Middle frontal gyrus (tissue), 1 donor: ENCODE results near the gene NDUFC2.
A peak's percentile ranks its signal among the peaks of the same experiment; 100 is the strongest.
"Not testable (repeated sequence)": the region's sequence is repeated elsewhere in the genome, so short reads cannot be mapped to it uniquely, and the experiment has no call there.

Source experiments
- DNase-seq: peaks from one replicate; pipeline ENCODE4 v3.0.0-alpha.2; 2015; ENCODE audit warnings: low spot score; ENCODE audit errors: extremely low spot score

The NDUFC2 gene

GRCh38 chr11:78079232-78080083, at the start of gene NDUFC2:
NDUFC2 (minus strand) TSS chr11:78079862; CDS start chr11:78079744, 118 bp downstream.
- peak; percentile 66 for DNase-seq

DNA sequence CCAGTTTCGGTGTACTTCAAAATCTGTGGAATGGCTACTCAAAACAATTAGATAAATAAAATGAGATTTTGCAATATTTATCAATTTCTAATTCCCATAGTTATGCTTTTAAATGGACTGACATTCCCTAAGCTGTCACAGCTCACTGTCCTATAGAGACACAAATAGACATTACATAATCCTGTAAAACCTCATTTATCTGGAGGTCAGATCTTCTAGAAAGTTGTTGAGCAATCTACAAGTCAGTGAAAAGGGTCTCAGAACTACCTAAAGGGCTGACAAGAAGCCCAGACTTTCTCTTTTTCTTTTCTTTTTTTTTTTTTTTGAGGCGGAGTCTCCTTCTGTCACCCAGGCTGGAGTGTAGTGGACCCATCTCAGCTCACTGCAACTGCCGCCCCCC, 47.7 kb upstream of the NDUFC2 start:
- DNase-seq: no peak

GRCh38 chr11:78112582-78113275, 33.1 kb upstream of the NDUFC2 start:
- DNase-seq: no peak

DNA sequence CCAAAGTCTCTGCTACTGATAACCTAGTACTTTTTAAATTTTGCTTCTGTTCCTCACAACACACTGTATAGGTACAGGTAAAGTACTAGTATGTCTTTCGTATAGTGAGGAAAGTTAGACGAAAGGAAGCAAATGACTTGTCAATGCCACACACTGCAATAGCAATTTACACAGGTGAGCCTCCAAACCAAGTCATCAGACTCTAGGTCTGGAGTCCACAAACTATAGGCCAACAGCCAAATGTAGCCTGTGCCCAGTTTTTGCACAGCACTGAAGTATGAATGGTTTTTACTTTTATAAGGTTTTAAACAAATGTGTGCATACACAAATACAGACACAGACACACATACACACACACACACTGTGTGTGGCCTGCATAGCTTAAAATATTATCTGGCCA, 31.6 kb upstream of the NDUFC2 start:
- DNase-seq: no peak

- no peak for DNase-seq
Measured at GRCh38 chr11:78110830-78111229, 31.2 kb upstream of the NDUFC2 start.

DNA sequence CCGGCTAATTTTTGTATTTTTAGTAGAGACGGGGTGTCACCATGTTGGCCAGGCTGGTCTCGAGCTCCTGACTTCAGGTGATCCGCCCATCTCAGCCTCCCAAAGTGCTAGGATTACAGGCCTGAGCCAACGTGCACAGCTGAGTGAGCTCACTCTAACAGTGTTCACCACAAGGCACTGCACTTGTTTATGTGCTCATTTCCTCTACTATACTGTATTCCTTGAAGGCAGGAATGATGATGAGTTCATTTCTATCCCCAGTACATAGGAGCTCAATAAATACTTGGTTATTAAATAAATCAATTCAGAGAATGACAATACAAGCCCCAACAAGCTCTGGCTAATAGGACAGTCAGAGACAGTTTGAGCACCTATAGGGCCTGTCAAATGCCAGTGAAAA, 30.7 kb upstream of the NDUFC2 start:
- DNase-seq: no peak

GRCh38 chr11:78109081-78110015, 29.7 kb upstream of the NDUFC2 start:
- DNase-seq: peak; percentile 29

GRCh38 chr11:78100676-78101472, 21.2 kb upstream of the NDUFC2 start:
- DNase-seq: no peak

- DNase-seq: peak; percentile 13
Measured at GRCh38 chr11:78100261-78100660, 20.6 kb upstream of the NDUFC2 start.

DNA sequence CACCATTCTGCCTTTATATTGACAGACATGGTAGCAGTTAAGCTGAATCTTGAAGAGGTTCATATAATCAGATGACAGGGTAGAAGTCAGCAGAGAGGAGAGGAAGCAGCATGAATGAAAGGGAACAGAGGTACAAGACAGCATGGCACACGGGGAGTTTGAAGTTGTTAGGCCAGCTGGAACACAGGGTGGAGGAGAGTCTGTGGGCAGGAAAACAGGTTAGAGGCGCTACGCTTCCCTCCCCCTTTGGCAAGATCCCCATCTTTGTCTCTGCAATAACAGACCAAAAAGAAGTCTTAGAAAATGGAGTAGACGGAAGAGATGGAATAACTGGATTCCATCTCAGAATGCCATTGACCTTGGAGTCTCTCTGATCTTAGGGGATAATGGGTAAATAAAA, 20.0 kb upstream of the NDUFC2 start:
- DNase-seq: no peak

GRCh38 chr11:78097666-78098385, 18.2 kb upstream of the NDUFC2 start:
- no peak for DNase-seq

DNA sequence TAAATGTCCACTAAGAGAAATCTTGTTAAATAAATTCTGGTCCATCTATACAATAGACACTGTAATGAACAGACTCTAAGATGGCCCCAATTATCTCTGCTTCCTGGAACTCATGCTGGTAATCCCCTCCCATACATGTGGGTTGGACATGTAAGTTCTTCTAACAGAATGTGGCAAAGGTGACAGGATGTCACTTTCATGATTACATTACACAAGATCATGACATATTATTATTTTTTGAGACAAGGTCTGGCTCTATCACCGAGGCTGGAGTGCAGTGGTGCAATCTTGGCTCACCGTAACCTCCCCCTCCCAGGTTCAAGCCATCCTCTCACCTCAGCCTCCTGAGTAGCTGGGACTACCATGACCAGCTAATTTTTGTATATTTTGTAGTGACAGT, 14.6 kb upstream of the NDUFC2 start:
- no peak for DNase-seq

DNA sequence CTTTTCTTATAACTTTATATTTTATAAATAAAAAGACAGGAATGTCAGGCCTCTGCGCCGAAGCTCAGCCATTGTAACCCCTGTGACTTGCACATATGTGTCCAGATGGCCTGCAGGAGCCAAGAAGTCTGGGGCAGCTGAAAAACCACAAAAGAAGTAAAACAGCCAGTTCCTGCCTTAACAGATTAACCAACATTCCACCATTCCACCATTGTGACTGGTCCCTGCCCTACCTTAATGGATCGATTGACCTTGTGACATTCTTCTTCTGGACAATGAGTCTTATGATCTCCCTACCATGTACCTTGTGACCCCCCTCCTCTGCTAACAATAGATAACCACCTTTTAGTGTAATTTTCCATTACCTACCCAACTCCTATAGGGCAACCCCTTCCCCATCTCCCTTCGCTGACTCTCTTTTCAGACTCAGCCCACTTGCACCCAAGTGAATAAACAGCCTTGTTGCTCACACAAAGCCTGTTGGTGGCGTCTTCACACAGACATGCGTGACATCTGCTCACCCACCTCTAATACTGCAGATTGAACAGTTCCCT, 6.9 kb upstream of the NDUFC2 start:
- DNase-seq: not testable (repeated sequence)

GRCh38 chr11:78085972-78086371, 6.3 kb upstream of the NDUFC2 start:
- no peak for DNase-seq

- not testable (repeated sequence) for DNase-seq
Measured at GRCh38 chr11:78084506-78084905, 4.8 kb upstream of the NDUFC2 start.

- DNase-seq: no peak
Measured at GRCh38 chr11:78083021-78083420, 3.4 kb upstream of the NDUFC2 start.

DNA sequence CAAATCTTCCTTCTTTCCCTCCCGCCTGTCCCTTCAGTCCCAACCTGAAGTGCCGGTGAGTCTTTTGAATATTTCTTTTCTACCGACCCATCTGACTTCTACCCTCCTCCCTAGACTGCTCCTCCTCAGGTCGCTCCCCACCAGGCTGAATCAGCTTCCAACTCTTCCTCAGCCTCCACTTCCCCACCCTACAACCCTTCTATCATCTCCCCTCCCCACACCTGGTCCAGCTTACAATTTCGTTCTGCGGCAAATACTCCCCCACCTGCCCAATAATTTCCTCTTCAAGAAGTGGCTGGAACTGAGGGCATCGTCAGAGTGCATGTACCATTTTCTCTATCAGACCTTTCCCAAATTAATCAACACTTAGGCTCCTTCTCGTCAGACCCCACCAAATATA, 2.5 kb upstream of the NDUFC2 start:
- no peak for DNase-seq

DNA sequence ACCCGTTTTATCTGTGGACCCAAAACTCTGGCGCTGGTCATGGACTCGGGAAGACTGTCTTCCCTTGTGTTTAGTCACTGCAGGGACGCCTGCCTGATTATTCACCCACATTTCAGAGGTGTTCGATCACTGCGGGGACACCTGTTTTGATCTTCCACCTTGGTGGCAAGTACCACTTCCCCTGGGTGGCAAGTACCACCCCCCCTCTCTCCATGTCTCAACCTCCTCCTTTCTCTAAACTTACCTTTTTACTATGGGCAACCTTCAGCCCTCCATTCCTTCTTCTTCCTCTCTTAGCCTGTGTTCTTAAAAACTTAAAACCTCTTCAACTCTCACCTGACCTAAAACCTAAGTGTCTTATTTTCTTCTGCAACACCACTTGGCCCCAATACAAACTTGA, 1.9 kb upstream of the NDUFC2 start:
- no peak for DNase-seq

DNA sequence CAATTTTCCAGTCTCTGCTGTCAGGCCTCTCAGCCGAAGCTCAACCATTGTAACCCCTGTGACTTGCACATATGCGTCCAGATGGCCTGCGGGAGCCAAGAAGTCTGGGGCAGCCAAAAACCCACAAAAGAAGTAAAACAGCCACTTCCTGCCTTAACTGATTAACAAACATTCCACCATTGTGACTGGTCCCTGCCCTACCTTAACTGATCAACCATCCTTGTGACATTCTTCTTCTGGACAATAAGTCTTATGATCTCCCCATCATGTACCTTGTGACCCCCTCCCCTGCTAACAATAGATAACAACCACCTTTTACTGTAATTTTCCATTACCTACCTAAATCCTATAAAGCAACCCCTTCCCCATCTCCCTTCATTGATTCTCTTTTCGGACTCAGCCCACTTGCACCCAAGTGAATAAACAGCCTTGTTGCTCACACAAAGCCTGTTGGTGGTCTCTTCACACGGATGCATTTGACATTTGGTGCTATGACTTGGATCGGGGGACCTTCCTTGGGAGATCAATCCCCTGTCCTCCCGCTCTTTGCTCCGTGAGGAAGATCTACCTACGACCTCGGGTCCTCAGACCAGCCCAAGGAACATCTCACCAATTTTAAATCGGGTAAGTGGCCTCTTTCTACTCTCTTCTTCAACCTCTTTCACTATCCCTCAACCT, 1.3 kb upstream of the NDUFC2 start:
- no peak for DNase-seq
